Measurements from ENCODE around the gene SERINC2.
A peak's percentile ranks its signal among the peaks of the same experiment; 100 is the strongest.
"Not testable (repeated sequence)": the region's sequence is repeated elsewhere in the genome, so short reads cannot be mapped to it uniquely, and the experiment has no call there.

The SERINC2 gene

DNA sequence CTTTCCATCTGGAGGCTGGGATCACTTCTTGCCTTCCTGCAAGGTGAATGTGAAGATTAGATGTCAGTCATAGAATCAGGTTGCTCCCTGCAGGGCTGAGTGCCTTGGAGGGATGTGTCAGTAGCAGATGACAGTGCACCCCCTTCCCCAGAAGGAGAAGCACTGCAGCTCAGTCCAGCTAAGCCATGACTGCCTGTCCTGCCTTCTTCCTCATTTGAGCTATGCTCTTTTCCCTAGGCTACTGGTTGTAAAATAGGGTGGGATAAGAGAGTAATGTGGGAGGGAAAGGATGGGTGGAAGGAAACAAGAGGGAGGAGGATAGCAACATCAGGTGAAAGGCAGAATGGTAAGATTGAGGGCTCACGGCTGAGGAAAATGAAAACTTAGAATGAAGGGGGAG lies 29.0 kb upstream of the SERINC2 start:
- DNase-seq (ENCODE audit: low read depth) = no peak

DNA sequence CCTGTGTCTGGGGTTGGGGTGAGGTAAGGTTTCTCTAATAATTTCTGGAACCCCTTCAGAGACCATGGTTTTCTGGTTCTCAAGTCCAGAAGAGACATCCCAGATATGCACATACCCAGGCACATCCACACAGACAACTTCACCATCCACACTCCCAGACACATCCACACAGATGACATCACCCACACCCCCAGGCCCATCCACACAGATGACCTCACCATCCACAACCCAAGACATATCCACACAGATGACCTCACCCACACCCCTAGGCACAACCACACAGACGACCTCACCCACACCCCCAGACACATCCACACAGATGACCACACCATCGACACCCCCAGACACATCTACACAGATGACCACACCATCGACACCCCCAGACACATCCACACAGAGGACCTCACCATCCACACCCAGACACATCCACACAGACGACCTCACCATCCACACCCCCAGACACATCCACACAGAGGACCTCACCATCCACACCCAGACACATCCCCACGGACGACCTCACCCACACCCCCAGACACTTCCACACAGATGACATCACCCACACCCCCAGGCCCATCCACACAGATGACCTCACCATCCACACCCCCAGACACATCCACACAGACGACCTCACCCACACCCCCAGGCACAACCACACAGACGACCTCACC lies 26.3 kb upstream of the SERINC2 start:
- not testable (repeated sequence) for DNase-seq (ENCODE audit: low read depth)

GRCh38 chr1:31387612-31388011 lies 25.4 kb upstream of the SERINC2 start:
- DNase-seq (ENCODE audit: low read depth) = no peak

GRCh38 chr1:31389616-31390015 lies 23.4 kb upstream of the SERINC2 start:
- DNase-seq (ENCODE audit: low read depth) = no peak

GRCh38 chr1:31390071-31390470 lies 22.9 kb upstream of the SERINC2 start:
- no peak for DNase-seq (ENCODE audit: low read depth)

GRCh38 chr1:31393463-31393862 lies 19.6 kb upstream of the SERINC2 start:
- DNase-seq (ENCODE audit: low read depth) = no peak

GRCh38 chr1:31394584-31395193 lies 18.3 kb upstream of the SERINC2 start:
- DNase-seq (ENCODE audit: low read depth) = peak; percentile 60

DNA sequence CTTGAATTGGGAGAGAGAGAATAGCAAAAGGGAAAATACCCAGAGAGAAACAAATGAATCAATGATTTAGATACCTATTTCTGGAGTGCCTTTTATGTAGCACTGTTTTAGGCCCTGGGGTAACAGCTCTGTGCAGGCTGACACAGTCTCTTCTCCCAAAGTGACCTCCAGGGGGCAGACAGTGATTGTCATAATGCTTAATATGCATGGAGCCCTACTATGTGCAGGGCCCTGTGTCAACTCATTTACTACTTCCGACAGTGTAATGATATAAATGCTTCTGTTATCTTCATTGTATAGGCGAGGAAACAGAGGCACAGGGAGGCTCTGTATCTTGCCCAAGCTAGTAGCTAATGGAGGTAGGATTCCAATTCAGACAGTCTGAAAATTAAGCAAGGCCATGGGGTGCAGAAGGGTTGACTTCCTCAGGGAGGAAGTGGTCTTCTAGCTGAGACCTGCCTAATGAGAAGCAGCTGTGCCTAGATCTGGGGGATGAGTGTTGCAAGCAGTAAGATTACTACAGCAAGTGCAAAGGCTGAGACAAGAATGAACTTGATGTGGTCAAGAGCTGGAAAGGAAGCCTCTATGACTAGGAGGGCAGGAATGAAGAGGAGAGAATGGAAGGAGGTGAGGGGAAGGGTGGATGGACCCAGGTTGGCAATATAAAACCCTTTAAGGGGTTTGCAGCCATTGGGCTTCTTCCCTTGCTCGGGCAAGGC lies 16.2 kb upstream of the SERINC2 start:
- no peak for DNase-seq (ENCODE audit: low read depth)

- DNase-seq (ENCODE audit: low read depth) = no peak
Observed at GRCh38 chr1:31397360-31398095, 15.5 kb upstream of the SERINC2 start.

DNA sequence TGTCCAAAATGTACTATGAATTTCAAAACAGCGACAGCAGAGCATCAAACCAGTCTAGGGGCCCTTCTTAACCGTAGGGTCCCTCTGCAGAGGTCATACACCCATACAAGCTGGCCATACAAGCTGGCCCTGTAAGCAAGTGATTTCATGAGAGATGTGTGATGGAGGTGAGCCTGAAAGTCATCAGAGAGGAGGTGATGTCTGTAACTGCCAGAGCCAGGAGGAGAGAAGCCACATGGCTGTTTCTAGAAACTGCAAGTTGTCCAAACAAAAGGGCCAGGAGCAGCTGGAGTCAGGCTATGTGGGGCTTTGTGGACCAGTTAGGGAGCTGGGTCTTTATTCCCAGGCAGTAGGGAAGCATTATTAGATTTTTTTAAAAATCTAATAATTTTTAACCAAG lies 14.8 kb upstream of the SERINC2 start:
- no peak for DNase-seq (ENCODE audit: low read depth)

DNA sequence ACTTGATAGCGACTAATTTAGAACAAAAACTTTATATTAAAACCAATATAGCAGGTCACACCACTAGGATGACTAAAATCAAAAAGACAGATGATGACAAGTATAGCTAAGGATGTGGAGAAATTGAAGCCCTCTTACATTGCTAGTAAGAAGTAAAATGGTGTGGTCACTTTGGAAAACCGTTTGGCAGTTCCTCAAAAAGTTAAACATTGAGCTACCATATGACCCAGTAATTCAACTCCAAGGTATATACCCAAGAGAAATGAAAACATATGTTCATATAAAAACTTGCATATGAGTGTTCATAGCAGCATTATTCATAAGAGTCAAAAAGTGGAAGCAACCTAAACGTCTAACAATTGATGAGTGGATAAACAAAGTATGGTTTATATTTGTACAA lies 13.0 kb upstream of the SERINC2 start:
- DNase-seq (ENCODE audit: low read depth) = no peak

DNA sequence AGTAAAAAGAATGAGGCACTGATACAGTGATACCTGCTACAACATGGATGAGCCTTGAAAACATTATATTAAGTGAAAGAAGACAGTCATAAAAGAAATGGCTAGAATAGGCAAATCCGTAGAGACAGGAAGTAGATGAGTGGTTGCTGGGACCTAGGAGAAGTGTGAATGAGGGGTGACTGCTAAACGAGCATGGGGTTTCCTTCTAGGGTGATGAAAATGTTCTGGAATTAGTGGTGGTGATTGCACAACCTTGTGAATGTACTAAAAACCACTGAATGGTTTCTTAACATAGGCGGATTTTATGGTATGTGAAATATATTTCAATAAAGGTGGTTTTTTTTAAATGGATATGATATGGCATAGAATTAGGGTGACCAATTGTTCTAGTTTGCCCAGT lies 12.6 kb upstream of the SERINC2 start:
- no peak for DNase-seq (ENCODE audit: low read depth)

GRCh38 chr1:31401241-31401640 lies 11.8 kb upstream of the SERINC2 start:
- no peak for DNase-seq (ENCODE audit: low read depth)

GRCh38 chr1:31405578-31406245 lies 7.3 kb upstream of the SERINC2 start:
- DNase-seq (ENCODE audit: low read depth) = no peak

GRCh38 chr1:31407029-31407626 lies 5.9 kb upstream of the SERINC2 start:
- no peak for DNase-seq (ENCODE audit: low read depth)

DNA sequence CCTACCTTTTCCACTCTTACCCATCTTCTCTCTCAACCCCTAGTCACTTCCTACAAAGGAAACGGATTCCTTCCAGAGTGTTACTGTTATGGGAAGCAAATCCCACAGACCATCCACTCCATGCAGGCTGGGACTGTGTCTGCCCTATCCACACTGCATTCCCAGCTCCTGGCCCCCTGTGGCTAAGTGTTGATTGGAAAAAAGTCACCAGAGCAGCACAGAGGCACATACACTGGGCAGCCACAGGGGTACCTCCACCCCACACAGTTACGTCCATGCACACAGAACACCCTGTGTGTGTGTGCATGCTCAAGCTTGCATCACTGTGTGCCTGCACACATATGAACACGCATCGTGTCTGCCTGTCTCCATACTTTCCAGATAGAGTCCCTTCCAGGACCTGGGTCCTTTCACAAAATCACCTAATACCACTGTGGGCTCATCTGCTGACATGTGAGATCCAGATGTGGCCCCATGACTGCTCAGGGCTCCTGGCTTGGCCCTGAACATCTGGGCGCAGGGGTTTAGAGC lies 4.2 kb upstream of the SERINC2 start:
- DNase-seq (ENCODE audit: low read depth) = no peak

DNA sequence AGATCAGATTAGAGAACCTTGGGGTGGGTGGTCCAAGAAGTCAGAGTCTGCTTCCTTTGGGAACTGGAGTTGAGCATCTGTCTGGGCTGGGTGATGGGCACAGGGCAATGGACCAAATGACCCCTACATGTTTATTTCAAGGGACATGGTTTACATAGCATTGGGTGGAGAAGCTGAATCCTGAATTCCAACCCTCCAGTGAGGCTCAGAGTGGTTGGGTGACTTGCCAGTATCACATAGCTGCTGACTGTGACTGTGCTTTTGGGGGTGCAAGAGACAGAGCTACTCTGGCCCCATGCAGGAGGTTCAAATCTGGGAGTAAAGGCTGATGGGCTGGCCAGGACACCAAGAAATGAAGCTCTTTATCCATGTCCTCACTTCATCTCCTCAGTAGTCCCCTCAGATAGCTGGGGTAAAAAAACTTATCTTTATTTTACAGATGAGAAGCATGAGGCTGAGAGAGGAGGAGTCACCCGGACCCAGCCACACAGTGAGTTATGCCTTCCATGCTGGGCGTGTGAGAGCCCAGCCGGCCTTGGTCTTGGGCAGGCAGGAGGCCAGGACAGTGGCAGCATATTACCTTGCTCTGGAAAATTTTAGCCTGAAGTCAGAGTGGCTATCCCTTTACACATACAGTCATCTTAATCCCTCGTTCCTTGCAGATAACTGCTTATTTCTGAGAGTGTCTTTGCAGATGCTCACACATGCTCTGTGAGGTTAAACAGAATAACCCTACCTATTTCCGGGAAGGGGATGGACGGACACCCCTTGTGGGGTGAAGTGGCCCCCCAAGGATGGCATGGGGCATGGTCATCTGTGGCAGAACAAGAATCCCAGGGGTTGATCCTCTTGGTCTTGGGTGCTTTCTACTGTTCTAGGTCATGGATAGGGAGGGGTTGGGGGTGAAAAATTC lies 2.8 kb upstream of the SERINC2 start:
- no peak for DNase-seq (ENCODE audit: low read depth)

- DNase-seq (ENCODE audit: low read depth) = no peak
Observed at GRCh38 chr1:31410871-31411270, 2.1 kb upstream of the SERINC2 start.

DNA sequence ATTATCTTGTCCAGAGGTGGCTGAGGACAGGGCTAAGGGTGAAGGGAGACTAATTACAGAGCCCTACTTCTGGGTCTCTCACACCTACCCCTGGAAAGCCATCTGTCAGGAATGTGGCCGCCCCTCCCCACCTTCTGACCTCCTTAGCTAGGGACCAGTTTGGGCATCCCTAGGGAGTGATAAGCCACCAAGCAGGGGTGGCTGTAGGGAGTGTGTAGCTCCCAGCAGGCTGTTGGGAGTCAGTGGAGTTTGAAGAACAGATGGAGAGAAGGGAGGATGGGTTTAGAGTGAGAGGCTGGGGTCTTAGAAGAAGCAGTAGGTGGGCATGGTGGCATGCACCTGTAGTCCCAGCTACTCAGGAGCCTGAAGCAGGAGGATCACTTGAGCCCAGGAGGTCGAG lies 808 bp upstream of the SERINC2 start:
- DNase-seq (ENCODE audit: low read depth) = no peak

- DNase-seq (ENCODE audit: low read depth) = no peak
Observed at GRCh38 chr1:31413405-31414001, 490 bp downstream of the SERINC2 start.
